ENCODE data around the gene FLYWCH2. TPM values are rescaled to one million over a fixed set of nuclear protein-coding genes. Genes with fewer than 3 reads are reported as not detected.

The FLYWCH2 gene
- total and polyA plus RNA-seq, 2 of the 13 experiments (the other 11 are each of a cell fraction or from before 2014, with no cell fraction given), result 16.9 to 19.8 TPM

DNA sequence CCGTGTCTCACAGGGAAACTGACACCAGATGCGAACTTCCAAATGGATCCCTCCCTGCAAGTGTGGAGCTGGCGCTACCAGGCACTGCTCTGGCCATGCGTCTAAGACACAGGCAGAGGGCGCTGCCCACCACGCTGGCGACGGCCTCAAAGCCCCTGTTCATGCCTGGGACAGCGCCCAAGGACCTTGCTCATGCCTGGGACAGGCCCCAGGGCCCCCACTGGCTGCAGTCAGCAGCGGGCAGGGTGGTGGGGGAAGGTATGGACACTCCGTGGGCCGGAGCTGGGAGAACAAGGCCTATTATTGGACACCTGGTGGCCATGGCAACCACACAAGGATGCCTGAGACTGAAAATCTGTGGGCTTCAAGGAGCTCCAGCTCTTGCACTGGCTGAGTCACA, 44.1 kb upstream of the FLYWCH2 start (continued):
- no peak for TF ChIP-seq TBP (CRISPR knock-in tag; IDR thresholded peaks at IDR 0.05)
- TF ChIP-seq RAD51 (IDR thresholded peaks at IDR 0.05; ENCODE audit: borderline replicate concordance), result no peak
- TF ChIP-seq ZNF749 (CRISPR knock-in tag; IDR thresholded peaks at IDR 0.05; ENCODE audit: borderline replicate concordance), result no peak
- TF ChIP-seq, protein P1, sequence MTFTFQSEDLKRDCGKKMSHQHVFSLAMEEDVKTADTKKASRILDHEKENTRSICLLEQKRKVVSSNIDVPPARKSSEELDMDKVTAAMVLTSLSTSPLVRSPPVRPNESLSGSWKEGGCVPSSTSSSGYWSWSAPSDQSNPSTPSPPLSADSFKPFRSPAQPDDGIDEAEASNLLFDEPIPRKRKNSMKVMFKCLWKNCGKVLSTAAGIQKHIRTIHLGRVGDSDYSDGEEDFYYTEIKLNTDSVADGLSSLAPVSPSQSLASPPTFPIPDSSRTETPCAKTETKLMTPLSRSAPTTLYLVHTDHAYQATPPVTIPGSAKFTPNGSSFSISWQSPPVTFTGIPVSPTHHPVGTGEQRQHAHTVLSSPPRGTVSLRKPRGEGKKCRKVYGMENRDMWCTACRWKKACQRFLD (CRISPR knock-in tag; IDR thresholded peaks at IDR 0.05; ENCODE audit: borderline replicate concordance), result 0 out of 2 replicates have a peak, but pooled peaks have one; percentile 28
- TF ChIP-seq WIZ (CRISPR knock-in tag; IDR thresholded peaks at IDR 0.05), result no peak
- TF ChIP-seq SUZ12 (IDR thresholded peaks at IDR 0.05; ENCODE audit: low read depth, low read length), result no peak
- no peak for TF ChIP-seq PLRG1 (conservative IDR thresholded peaks at IDR 0.05)
- TF ChIP-seq EHMT2 (IDR thresholded peaks at IDR 0.05; ENCODE audit: borderline replicate concordance, low read depth, low read length), result no peak
- TF ChIP-seq ZNF644 (CRISPR knock-in tag; IDR thresholded peaks at IDR 0.05; ENCODE audit: low read depth), result no peak
- no peak for TF ChIP-seq ZBTB39 (CRISPR knock-in tag; IDR thresholded peaks at IDR 0.05)

Data from HepG2 (cell line).